ENCODE data around the gene KIF26B.

DNA sequence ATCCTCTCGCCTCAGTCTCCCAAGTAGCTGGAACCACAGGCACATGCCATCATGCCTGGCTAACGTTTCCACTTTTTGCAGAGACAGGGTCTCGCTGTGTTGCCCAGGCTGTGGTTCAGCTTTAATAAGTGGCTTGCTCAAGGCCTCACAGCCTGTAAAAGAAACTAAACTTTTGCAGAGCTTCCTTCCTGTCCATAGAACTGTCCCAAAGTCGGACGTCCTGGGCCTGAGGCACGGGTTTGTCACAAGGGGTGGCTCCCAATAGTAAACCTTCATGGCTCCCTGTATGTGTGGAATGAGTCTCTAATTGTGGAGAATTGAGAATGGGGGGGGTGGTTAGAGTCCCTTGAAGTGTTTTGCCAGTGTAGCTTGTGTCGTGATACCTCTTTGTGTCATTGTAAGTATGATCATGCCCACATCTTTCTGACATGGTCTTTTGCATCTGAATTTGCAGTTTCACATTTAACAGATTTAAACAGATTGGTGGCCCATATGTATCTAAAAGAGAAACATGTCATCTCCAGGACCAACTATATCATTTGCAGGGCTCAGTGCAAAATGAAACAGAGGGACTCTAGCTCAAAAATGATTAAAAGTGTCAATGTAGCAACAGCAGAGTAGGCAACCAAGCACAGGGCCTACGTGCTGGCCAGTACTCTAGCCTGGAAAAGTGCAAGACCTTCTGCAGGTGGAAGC, 332.1 kb downstream of the KIF26B start:
- TF ChIP-seq, protein P1, sequence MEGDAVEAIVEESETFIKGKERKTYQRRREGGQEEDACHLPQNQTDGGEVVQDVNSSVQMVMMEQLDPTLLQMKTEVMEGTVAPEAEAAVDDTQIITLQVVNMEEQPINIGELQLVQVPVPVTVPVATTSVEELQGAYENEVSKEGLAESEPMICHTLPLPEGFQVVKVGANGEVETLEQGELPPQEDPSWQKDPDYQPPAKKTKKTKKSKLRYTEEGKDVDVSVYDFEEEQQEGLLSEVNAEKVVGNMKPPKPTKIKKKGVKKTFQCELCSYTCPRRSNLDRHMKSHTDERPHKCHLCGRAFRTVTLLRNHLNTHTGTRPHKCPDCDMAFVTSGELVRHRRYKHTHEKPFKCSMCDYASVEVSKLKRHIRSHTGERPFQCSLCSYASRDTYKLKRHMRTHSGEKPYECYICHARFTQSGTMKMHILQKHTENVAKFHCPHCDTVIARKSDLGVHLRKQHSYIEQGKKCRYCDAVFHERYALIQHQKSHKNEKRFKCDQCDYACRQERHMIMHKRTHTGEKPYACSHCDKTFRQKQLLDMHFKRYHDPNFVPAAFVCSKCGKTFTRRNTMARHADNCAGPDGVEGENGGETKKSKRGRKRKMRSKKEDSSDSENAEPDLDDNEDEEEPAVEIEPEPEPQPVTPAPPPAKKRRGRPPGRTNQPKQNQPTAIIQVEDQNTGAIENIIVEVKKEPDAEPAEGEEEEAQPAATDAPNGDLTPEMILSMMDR (IDR thresholded peaks at IDR 0.05; ENCODE audit: low read depth, low read length): no peak
- TF ChIP-seq EZH2phosphoT487 (IDR thresholded peaks at IDR 0.05; ENCODE audit: low read depth): no peak

Data from OCI-LY3 (cell line).